Prostate gland (tissue), 2 donors: Measurements from ENCODE around the gene RIC8B. TPM values are rescaled to one million over a fixed set of nuclear protein-coding genes. Genes with fewer than 3 reads are reported as not detected.

ENCODE experiments used
- DNase-seq: peaks from one replicate; pipeline ENCODE4 v3.0.0-alpha.2; 2019; ENCODE audit warnings: low spot score
- H3K27ac ChIP-seq, 2 donors: fragments of 200-600 bp; sonication (generic); 2 replicates each; pipeline ENCODE4 v1.5.1; 2017 to 2019
- H3K27me3 ChIP-seq: fragments of 200-600 bp; sonication (generic); replicated peaks from 2 replicates; pipeline ENCODE4 v1.5.1; 2019; ENCODE audit not compliant: insufficient read depth
- H3K36me3 ChIP-seq, 2 donors: fragments of 200-600 bp; sonication (generic); 1 replicate in 1 of 2; 2 replicates in 1 of 2; pipeline versions ENCODE4 v1.5.1 to v1.8.1; 2017 to 2019
- H3K4me1 ChIP-seq: fragments of 200-600 bp; sonication (generic); replicated peaks from 2 replicates; pipeline ENCODE4 v1.5.1; 2019
- H3K4me3 ChIP-seq, 2 donors: fragments of 200-600 bp; sonication (generic); 2 replicates each; pipeline ENCODE4 v1.5.1; 2017 to 2019
- H3K9me3 ChIP-seq: fragments of 200-600 bp; sonication (generic); 2 replicates; pipeline ENCODE4 v1.5.1; 2017
- CTCF ChIP-seq, 4 experiments: fragments of 200-600 bp in 2 of 4; fragments of 450-650 bp in 2 of 4; sonication (generic) in 2 of 4; IDR thresholded peaks; 1 replicate in 3 of 4; 2 replicates in 1 of 4; pipeline ENCODE4 v1.5.1; 2016 to 2019; ENCODE audit warnings: antibody characterized with exemption in 4 of 4, mild to moderate bottlenecking in 2 of 4, moderate library complexity in 2 of 4
- POLR2A ChIP-seq: fragments of 450-650 bp; IDR thresholded peaks from one replicate; pipeline ENCODE4 v1.6.1; 2016; ENCODE audit warnings: antibody characterized with exemption, mild to moderate bottlenecking
- POLR2AphosphoS5 ChIP-seq: sonication (generic); formaldehyde crosslinking; IDR thresholded peaks from one replicate; pipeline ENCODE4 v1.6.1; 2017; ENCODE audit warnings: antibody characterized with exemption
- WGBS: methylation state at CpG from one replicate; pipeline ENCODE4 v1.1.5; 2018; 5-methylcytosine and 5-hydroxymethylcytosine counted together
- intact Hi-C: fragments of 100-400 bp; cut with DNase I; formaldehyde crosslinking; loops from one replicate; pipeline ENCODE4 v1.14.2; 2022
- total RNA-seq, 2 donors: library from RNA; depleted of rRNA; stranded (reverse); fragments of >200 nt; gene quantifications; one replicate each; pipeline ENCODE4 v1.1.0, GENCODE V29; 2016

RIC8B gene
- total RNA-seq, 2 donors from 2014 or later: 9.2 to 12.4 TPM

- TF ChIP-seq POLR2AphosphoS5 (no peak), CTCF (IDR thresholded peaks at IDR 0.05) (no peak)
- no peaks in the 10 kb centered on the region for H3K9me3 ChIP-seq
- no peaks in the 10 kb centered on the region for H3K27me3 ChIP-seq
- intact Hi-C loops: no loop called here
- H3K4me3 ChIP-seq: no peak overlapping the region
- no peaks in the 10 kb centered on the region for H3K4me1 ChIP-seq
- WGBS: 84% methylated on average over 7 of the region's 7 CpGs
- no peak for DNase-seq
- H3K36me3 ChIP-seq: no peaks in the 10 kb centered on the region
- H3K27ac ChIP-seq: no peak overlapping the region
Observed at GRCh38 chr12:106758349-106759110, 16.0 kb upstream of the RIC8B start.

- 74% methylated on average over 7 of the region's 7 CpGs for WGBS
- H3K4me1 ChIP-seq: no peaks in the 10 kb centered on the region
- intact Hi-C loops: no loop called here
- no peak overlapping the region for H3K27ac ChIP-seq
- no peak for TF ChIP-seq POLR2AphosphoS5
- no peak for TF ChIP-seq CTCF (IDR thresholded peaks at IDR 0.05)
- no peak for TF ChIP-seq POLR2A
- no peaks in the 10 kb centered on the region for H3K9me3 ChIP-seq
- H3K27me3 ChIP-seq: no peaks in the 10 kb centered on the region
- no peaks in the 10 kb centered on the region for H3K36me3 ChIP-seq
- H3K4me3 ChIP-seq: no peak overlapping the region
- no peak for DNase-seq
Observed at GRCh38 chr12:106759526-106760183, 14.8 kb upstream of the RIC8B start.

- H3K4me1 ChIP-seq: no peaks in the 10 kb centered on the region
Observed at GRCh38 chr12:106760184-106760531, 14.3 kb upstream of the RIC8B start.

GRCh38 chr12:106764220-106764619 is 10.3 kb upstream of the RIC8B start:
- H3K4me3 ChIP-seq: no peak overlapping the region
- TF ChIP-seq POLR2AphosphoS5 (no peak), CTCF (IDR thresholded peaks at IDR 0.05) (no peak), POLR2A (no peak)
- intact Hi-C loops: no loop called here
- no peaks in the 10 kb centered on the region for H3K27me3 ChIP-seq
- no peak overlapping the region for H3K27ac ChIP-seq
- DNase-seq: no peak
- no peaks in the 10 kb centered on the region for H3K4me1 ChIP-seq
- H3K36me3 ChIP-seq: no peaks in the 10 kb centered on the region
- H3K9me3 ChIP-seq: no peaks in the 10 kb centered on the region

More at GRCh38 chr12:106760184-106760531, 14.3 kb upstream of the RIC8B start:
- TF ChIP-seq POLR2AphosphoS5 (no peak), POLR2A (no peak), CTCF (IDR thresholded peaks at IDR 0.05) (no peak)
- intact Hi-C loops: no loop called here
- no peak overlapping the region for H3K4me3 ChIP-seq
- no peaks in the 10 kb centered on the region for H3K36me3 ChIP-seq
- DNase-seq: no peak
- H3K27me3 ChIP-seq: no peaks in the 10 kb centered on the region
- 30% methylated on average over 2 of the region's 2 CpGs for WGBS
- H3K27ac ChIP-seq: no peak overlapping the region
- H3K9me3 ChIP-seq: no peaks in the 10 kb centered on the region

DNA sequence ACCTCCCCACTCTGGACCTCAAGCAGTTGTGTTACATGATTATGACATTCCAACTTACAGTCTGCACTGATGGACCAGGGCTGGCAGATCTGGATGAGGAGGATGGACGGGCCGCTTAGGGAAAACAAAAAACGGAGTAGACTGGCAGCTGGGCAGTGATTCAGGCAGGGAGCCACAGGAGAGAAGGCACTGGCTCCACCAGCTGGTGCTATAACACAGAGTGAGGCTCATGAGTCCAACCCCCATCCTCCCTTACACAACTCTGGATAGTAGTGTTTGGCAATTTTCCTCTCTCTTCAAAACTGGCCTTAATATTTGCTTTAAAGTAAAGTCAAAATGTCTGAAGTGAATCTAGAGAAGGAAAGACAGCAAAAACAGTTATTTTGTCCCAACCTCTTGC is 9.7 kb upstream of the RIC8B start:
- intact Hi-C loops: no loop called here
- 89% methylated on average over 3 of the region's 3 CpGs for WGBS
- H3K4me3 ChIP-seq: no peak overlapping the region

More for the DNA sequence above, 9.7 kb upstream of the RIC8B start:
- TF ChIP-seq CTCF (IDR thresholded peaks at IDR 0.05) (no peak), POLR2A (no peak), POLR2AphosphoS5 (no peak)
- Histone ChIP-seq H3K27me3 (no peaks in the 10 kb centered on the region), H3K9me3 (no peaks in the 10 kb centered on the region), H3K36me3 (no peaks in the 10 kb centered on the region), H3K27ac (no peak overlapping the region), H3K4me1 (no peaks in the 10 kb centered on the region)
- DNase-seq: no peak
